ENCODE data around the gene SAMHD1. TPM values are rescaled to one million over a fixed set of nuclear protein-coding genes. Genes with fewer than 3 reads are reported as not detected.

Gene SAMHD1
- total RNA-seq, 6 donors from 2014 or later, result 134 to 224 (median 185) TPM

DNA sequence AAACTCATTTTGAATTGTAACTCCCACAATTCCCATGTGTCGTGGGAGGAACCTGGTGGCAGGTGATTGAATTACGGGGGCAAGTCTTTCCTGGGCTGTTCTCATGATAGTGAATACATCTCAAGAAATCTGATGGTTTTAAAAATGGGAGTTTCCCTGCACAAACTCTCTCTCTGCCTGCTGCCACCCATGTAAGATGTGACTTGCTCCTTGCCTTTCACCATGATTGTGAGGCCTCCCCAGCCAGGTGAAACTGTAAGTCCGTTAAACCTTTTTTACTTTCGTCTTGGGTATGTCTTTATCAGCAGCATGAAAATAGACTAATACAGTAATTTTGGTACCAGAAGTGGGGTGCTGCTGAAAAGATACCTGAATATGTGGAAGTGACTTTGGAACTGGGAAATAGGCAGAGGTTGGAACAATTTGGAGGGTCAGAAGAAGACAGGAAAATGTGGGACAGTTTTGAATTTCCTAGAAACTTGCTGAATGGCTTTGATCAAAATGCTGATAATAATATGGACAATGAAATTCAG, 41.4 kb upstream of the SAMHD1 start:
- no peaks in the 10 kb centered on the region for H3K9me3 ChIP-seq
- no peaks in the 10 kb centered on the region for H3K27me3 ChIP-seq
- no peak overlapping the region for H3K4me3 ChIP-seq
- H3K27ac ChIP-seq, result no peak overlapping the region
- no peak for TF ChIP-seq POLR2AphosphoS5 (IDR thresholded peaks at IDR 0.05)
- TF ChIP-seq EP300 (IDR thresholded peaks at IDR 0.05), result no peak
- no peak for TF ChIP-seq POLR2A (IDR thresholded peaks at IDR 0.05)
- TF ChIP-seq, protein P1, sequence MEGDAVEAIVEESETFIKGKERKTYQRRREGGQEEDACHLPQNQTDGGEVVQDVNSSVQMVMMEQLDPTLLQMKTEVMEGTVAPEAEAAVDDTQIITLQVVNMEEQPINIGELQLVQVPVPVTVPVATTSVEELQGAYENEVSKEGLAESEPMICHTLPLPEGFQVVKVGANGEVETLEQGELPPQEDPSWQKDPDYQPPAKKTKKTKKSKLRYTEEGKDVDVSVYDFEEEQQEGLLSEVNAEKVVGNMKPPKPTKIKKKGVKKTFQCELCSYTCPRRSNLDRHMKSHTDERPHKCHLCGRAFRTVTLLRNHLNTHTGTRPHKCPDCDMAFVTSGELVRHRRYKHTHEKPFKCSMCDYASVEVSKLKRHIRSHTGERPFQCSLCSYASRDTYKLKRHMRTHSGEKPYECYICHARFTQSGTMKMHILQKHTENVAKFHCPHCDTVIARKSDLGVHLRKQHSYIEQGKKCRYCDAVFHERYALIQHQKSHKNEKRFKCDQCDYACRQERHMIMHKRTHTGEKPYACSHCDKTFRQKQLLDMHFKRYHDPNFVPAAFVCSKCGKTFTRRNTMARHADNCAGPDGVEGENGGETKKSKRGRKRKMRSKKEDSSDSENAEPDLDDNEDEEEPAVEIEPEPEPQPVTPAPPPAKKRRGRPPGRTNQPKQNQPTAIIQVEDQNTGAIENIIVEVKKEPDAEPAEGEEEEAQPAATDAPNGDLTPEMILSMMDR (IDR thresholded peaks at IDR 0.05), result no peak
- DNase-seq, result no peak
- no peak for ATAC-seq (ENCODE audit: low FRiP score in 2 of 2)
- no peaks in the 10 kb centered on the region for H3K4me1 ChIP-seq
- WGBS, 2 donors, result 97 to 98% methylated on average over 4 of the region's 4 CpGs
- H3K36me3 ChIP-seq, result peaks cover 0 to 4% (median 0%) of the 10 kb centered on the region in 4 donors

DNA sequence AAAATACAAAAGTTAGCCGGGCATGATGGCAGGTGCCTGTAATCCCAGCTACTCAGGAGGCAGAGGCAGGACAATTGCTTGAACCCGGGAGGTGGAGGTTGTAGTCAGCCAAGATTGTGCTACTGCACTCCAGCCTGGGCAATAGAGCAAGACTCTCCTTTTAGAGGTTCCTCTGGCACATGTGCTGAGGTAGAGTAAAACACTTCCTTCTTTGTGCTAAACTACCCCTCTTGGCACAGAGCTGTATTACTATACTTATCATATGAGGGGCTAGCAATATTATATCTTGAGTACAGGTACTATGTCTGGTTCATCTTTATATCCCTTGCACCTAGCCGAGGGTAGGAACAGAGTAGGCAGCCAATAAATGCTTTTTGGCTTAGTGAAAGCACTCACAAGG, 40.2 kb upstream of the SAMHD1 start:
- DNase-seq (no peak), ATAC-seq (ENCODE audit: low FRiP score in 2 of 2) (no peak)
- Histone ChIP-seq H3K4me1 (no peaks in the 10 kb centered on the region), H3K27me3 (no peaks in the 10 kb centered on the region), H3K27ac (no peak overlapping the region), H3K9me3 (no peaks in the 10 kb centered on the region), H3K36me3 (peaks cover 0 to 4% (median 0%) of the 10 kb centered on the region in 4 donors), H3K4me3 (no peak overlapping the region)
- 89 to 90% methylated on average over 1 to 3 of the region's 3 CpGs for WGBS, 2 donors
- TF ChIP-seq, protein P1 (IDR thresholded peaks at IDR 0.05), result no peak
- TF ChIP-seq POLR2AphosphoS5 (IDR thresholded peaks at IDR 0.05), result no peak
- no peak for TF ChIP-seq EP300 (IDR thresholded peaks at IDR 0.05)
- no peak for TF ChIP-seq POLR2A (IDR thresholded peaks at IDR 0.05)

DNA sequence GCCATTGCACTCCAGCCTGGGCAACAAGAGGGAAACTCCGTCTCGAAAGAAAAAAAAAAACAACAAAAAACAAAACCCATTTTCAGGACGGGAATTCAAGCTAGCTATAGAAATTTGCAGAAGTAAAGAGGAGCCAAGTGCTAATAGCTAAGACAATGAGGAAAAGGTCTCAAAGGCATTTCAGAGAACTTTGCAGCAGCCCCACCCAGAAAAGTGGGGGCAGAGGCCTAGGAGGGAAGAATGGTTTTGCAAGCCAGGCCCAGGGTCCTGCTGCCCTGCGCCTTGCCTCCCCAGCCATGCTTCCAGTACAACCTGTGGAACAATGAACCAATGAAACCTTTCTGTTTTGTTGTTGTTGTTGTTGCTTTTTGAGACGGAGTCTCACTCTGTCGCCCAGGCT, 38.3 kb upstream of the SAMHD1 start:
- DNase-seq, result peak in 1 of 2 donors; percentile 28
- Histone ChIP-seq H3K27ac (peak overlapping the region in 3 of 4 donors; percentile 12 to 48 (median 26)), H3K4me1 (no peaks in the 10 kb centered on the region), H3K4me3 (no peak overlapping the region), H3K9me3 (no peaks in the 10 kb centered on the region), H3K27me3 (no peaks in the 10 kb centered on the region), H3K36me3 (no peaks in the 10 kb centered on the region)
- WGBS, 2 donors, result 73 to 84% methylated on average over 6 of the region's 6 CpGs
- peak in 1 of 2 donors; percentile 76 for ATAC-seq (ENCODE audit: low FRiP score in 2 of 2)
- TF ChIP-seq POLR2A (IDR thresholded peaks at IDR 0.05), result peak in 1 of 4 donors; percentile 27
- TF ChIP-seq, protein P1 (IDR thresholded peaks at IDR 0.05), result no peak
- TF ChIP-seq POLR2AphosphoS5 (IDR thresholded peaks at IDR 0.05), result no peak
- no peak for TF ChIP-seq EP300 (IDR thresholded peaks at IDR 0.05)

DNA sequence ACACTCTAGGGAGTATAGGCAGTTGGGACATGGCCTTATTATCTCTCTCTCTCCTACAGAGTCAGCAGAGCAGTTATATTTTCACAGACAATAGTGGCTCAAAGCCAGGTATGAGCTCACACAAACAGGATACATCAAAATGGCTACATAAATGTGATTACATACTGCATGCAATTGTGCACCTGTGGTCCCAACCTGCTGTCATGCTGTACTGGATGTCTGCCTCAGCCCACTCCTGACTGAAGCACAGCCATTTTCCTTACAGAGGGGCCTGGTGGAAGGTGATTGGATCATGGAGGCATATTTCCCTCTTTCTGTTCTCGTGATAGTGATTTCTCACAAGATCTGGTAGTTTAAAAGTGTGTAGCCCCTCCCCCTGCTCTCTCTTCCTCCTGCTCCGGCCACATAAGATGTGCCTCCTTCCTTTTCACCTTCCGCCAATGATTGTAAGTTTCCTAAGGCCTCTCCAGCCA, 37.0 kb upstream of the SAMHD1 start:
- Histone ChIP-seq H3K4me3 (no peak overlapping the region), H3K27ac (peak overlapping the region in 2 of 4 donors; percentile 12 to 31), H3K4me1 (no peaks in the 10 kb centered on the region), H3K36me3 (no peaks in the 10 kb centered on the region), H3K9me3 (no peaks in the 10 kb centered on the region), H3K27me3 (no peaks in the 10 kb centered on the region)
- DNase-seq (no peak), ATAC-seq (ENCODE audit: low FRiP score in 2 of 2) (peak in 1 of 2 donors; percentile 57)
- no peak for TF ChIP-seq POLR2AphosphoS5 (IDR thresholded peaks at IDR 0.05)
- TF ChIP-seq, protein P1 (IDR thresholded peaks at IDR 0.05), result no peak
- TF ChIP-seq POLR2A (IDR thresholded peaks at IDR 0.05), result no peak
- no peak for TF ChIP-seq EP300 (IDR thresholded peaks at IDR 0.05)
- 45 to 47% methylated on average over 3 of the region's 3 CpGs for WGBS, 2 donors

DNA sequence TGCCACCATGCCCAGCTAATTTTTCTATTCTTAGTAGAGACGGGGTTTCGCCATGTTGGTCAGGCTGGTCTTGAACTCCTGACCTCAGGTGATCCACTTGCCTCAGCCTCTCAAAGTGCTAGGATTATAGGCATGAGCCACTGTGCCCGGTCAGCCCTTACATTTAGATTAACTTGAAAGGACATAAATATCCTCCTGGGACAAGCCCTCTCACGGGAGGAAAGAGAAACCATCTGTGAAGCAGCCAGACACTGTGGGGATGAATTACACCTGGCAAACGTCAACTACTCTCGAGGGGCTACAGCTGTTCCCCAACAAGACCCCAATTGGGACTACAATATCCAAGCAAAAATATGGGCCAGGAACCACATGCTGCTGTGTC, 32.7 kb upstream of the SAMHD1 start:
- 90 to 94% methylated on average over 6 of the region's 6 CpGs for WGBS, 2 donors
- Histone ChIP-seq H3K4me1 (no peaks in the 10 kb centered on the region), H3K36me3 (no peaks in the 10 kb centered on the region), H3K9me3 (no peaks in the 10 kb centered on the region), H3K4me3 (no peak overlapping the region), H3K27ac (no peak overlapping the region), H3K27me3 (no peaks in the 10 kb centered on the region)
- DNase-seq, result no peak
- no peak for TF ChIP-seq EP300 (IDR thresholded peaks at IDR 0.05)
- TF ChIP-seq POLR2A (IDR thresholded peaks at IDR 0.05), result no peak
- no peak for TF ChIP-seq POLR2AphosphoS5 (IDR thresholded peaks at IDR 0.05)
- TF ChIP-seq, protein P1 (IDR thresholded peaks at IDR 0.05), result no peak
- ATAC-seq (ENCODE audit: low FRiP score in 2 of 2), result no peak
